IMR-90 (cell line): Measurements from ENCODE around the gene NCOA7. TPM values are rescaled to one million over a fixed set of nuclear protein-coding genes. Genes with fewer than 3 reads are reported as not detected.

Experiments used
- ATAC-seq: fragments of 200-7000 bp; cut with Tn5 transposase; 2 replicates; pipeline ENCODE4 v1.9.1; 2020; ENCODE audit warnings: low read depth, mild to moderate bottlenecking, moderate library complexity
- BruUV-seq: library from RNA; stranded (reverse); fragments of 400-500 nt; replicated peaks from 2 replicates; lab custom pipeline; 2021; lab: Mats Ljungman, UMichigan
- CTCF ChIA-PET: fragments of 300-600 bp; formaldehyde crosslinking; extraction: SDS; loops from one replicate; lab custom pipeline; 2021; ENCODE audit warnings: antibody characterized with exemption; lab: Yijun Ruan, JAX
- POLR2A ChIA-PET: fragments of 300-600 bp; sonication (Branson Sonifier 250); formaldehyde crosslinking; loops from one replicate; lab custom pipeline; 2022; ENCODE audit warnings: antibody characterized with exemption; ENCODE audit not compliant: unreplicated experiment; lab: Charles Lee
- DNase-seq: peaks from one replicate; pipeline ENCODE4 v3.0.0; 2013
- H2AFZ ChIP-seq: replicated peaks from 2 replicates; pipeline ENCODE3; 2013; ENCODE audit warnings: low read length, mild to moderate bottlenecking; ENCODE audit not compliant: poor library complexity
- H2AK5ac ChIP-seq: 2 replicates; pipeline ENCODE4 v1.6.1; 2013; ENCODE audit warnings: low read depth, low read length, inconsistent platforms
- H2AK9ac ChIP-seq: replicated peaks from 2 replicates; pipeline ENCODE3; 2013; ENCODE audit warnings: mild to moderate bottlenecking, low read depth, low read length, moderate library complexity; ENCODE audit not compliant: poor library complexity
- H2BK120ac ChIP-seq: 2 replicates; pipeline ENCODE4 v1.6.1; 2013; ENCODE audit warnings: low read depth, low read length, inconsistent platforms
- H2BK15ac ChIP-seq: 3 replicates; pipeline ENCODE4 v1.6.1; 2013; ENCODE audit warnings: low read depth, low read length, inconsistent platforms
- H2BK20ac ChIP-seq: 2 replicates; pipeline ENCODE4 v1.6.1; 2013; ENCODE audit warnings: low read depth, mild to moderate bottlenecking, inconsistent platforms, low read length, moderate library complexity
- H2BK5ac ChIP-seq: 2 replicates; pipeline ENCODE4 v1.6.1; 2013; ENCODE audit warnings: mild to moderate bottlenecking, low read depth, low read length, inconsistent platforms; ENCODE audit not compliant: poor library complexity, severe bottlenecking
- H3K14ac ChIP-seq: replicated peaks from 2 replicates; pipeline ENCODE4 v1.6.1; 2013; ENCODE audit warnings: low read depth, low read length, inconsistent platforms
- H3K18ac ChIP-seq: 2 replicates; pipeline ENCODE4 v1.6.1; 2013; ENCODE audit warnings: low read depth, low read length, control low read depth
- H3K23ac ChIP-seq: 2 replicates; pipeline ENCODE4 v1.6.1; 2013; ENCODE audit warnings: low read depth, low read length, inconsistent platforms
- H3K27ac ChIP-seq: 2 replicates; pipeline ENCODE4 v1.5.1; 2013; ENCODE audit warnings: mild to moderate bottlenecking, control low read depth, low read length; ENCODE audit not compliant: insufficient read depth
- H3K27me3 ChIP-seq: 2 replicates; pipeline ENCODE4 v1.6.1; 2013; ENCODE audit warnings: low read length; ENCODE audit not compliant: control insufficient read depth, insufficient read depth
- H3K36me3 ChIP-seq: 2 replicates; pipeline ENCODE4 v1.6.1; 2013; ENCODE audit warnings: low read length, mixed read lengths; ENCODE audit not compliant: control insufficient read depth, insufficient read depth
- H3K4ac ChIP-seq: 2 replicates; pipeline ENCODE4 v1.6.1; 2013; ENCODE audit warnings: low read depth, low read length, inconsistent platforms
- H3K4me1 ChIP-seq: 2 replicates; pipeline ENCODE4 v1.6.1; 2013; ENCODE audit warnings: low read length, mixed read lengths; ENCODE audit not compliant: control insufficient read depth, insufficient read depth
- H3K4me2 ChIP-seq: 2 replicates; pipeline ENCODE4 v1.6.1; 2013; ENCODE audit warnings: low read depth, mild to moderate bottlenecking, control low read depth, low read length, moderate library complexity
- H3K4me3 ChIP-seq: 2 replicates; pipeline ENCODE4 v1.5.1; 2013; ENCODE audit warnings: low read depth, mild to moderate bottlenecking, control low read depth, low read length, moderate library complexity; ENCODE audit not compliant: insufficient read depth
- H3K56ac ChIP-seq: 2 replicates; pipeline ENCODE4 v1.6.1; 2013; ENCODE audit warnings: low read length, inconsistent platforms; ENCODE audit not compliant: insufficient read depth; ENCODE audit errors: extremely low read depth
- H3K79me1 ChIP-seq, 2 experiments: 2 replicates each; pipeline ENCODE4 v1.6.1; 2013; ENCODE audit warnings: low read length in 2 of 2, inconsistent platforms in 1 of 2, low read depth in 1 of 2
- H3K9ac ChIP-seq: 2 replicates; pipeline ENCODE4 v1.6.1; 2013; ENCODE audit warnings: low read depth, low read length, control low read depth
- H3K9me1 ChIP-seq: 2 replicates; pipeline ENCODE4 v1.6.1; 2013; ENCODE audit warnings: low read length, inconsistent platforms; ENCODE audit not compliant: insufficient read depth
- H3K9me3 ChIP-seq: 2 replicates; pipeline ENCODE4 v1.6.1; 2013; ENCODE audit warnings: low read length; ENCODE audit not compliant: control insufficient read depth, insufficient read depth
- H4K20me1 ChIP-seq: 2 replicates; pipeline ENCODE4 v1.6.1; 2013; ENCODE audit warnings: low read length, inconsistent platforms; ENCODE audit not compliant: insufficient read depth
- H4K5ac ChIP-seq: 2 replicates; pipeline ENCODE4 v1.6.1; 2013; ENCODE audit warnings: mild to moderate bottlenecking, low read depth, low read length, control low read depth
- H4K8ac ChIP-seq, 2 experiments: 2 replicates each; pipeline ENCODE4 v1.6.1; 2013; ENCODE audit warnings: low read depth in 2 of 2, low read length in 2 of 2, control low read depth in 1 of 2, inconsistent platforms in 1 of 2
- H4K91ac ChIP-seq: 2 replicates; pipeline ENCODE4 v1.6.1; 2013; ENCODE audit warnings: low read depth, low read length, inconsistent platforms; ENCODE audit not compliant: insufficient read depth
- BHLHE40 ChIP-seq: fragments of 150-350 bp; IDR thresholded peaks from 2 replicates; pipeline ENCODE4 v1.6.1; 2016; ENCODE audit warnings: mild to moderate bottlenecking, low read depth, low read length
- CEBPB ChIP-seq: IDR thresholded peaks from 2 replicates; pipeline ENCODE4 v1.6.1; 2012; ENCODE audit warnings: low read depth, low read length, improper control_type of control experiment
- CHD1 ChIP-seq: IDR thresholded peaks from 2 replicates; pipeline ENCODE4 v1.6.1; 2012; ENCODE audit warnings: low read depth, low read length, improper control_type of control experiment
- CTCF ChIP-seq: conservative IDR thresholded peaks from 2 replicates; pipeline ENCODE4 v1.5.1; 2012; ENCODE audit warnings: mild to moderate bottlenecking, low read depth, low read length, improper control_type of control experiment
- ELK1 ChIP-seq: fragments of 150-350 bp; IDR thresholded peaks from 2 replicates; pipeline ENCODE4 v1.6.1; 2016; ENCODE audit warnings: low read depth, mild to moderate bottlenecking, low read length, moderate library complexity, borderline replicate concordance
- FOS ChIP-seq: fragments of 150-350 bp; IDR thresholded peaks from 2 replicates; pipeline ENCODE4 v1.6.1; 2016; ENCODE audit warnings: low read depth, low read length
- MAFK ChIP-seq: IDR thresholded peaks from 2 replicates; pipeline ENCODE4 v1.6.1; 2012; ENCODE audit warnings: low read depth, low read length, improper control_type of control experiment
- MAZ ChIP-seq: IDR thresholded peaks from 2 replicates; pipeline ENCODE4 v1.6.1; 2012; ENCODE audit warnings: low read depth, mild to moderate bottlenecking, low read length, improper control_type of control experiment, moderate library complexity, borderline replicate concordance
- MXI1 ChIP-seq: IDR thresholded peaks from 2 replicates; pipeline ENCODE4 v1.6.1; 2012; ENCODE audit warnings: low read depth, mild to moderate bottlenecking, low read length, moderate library complexity, borderline replicate concordance
- NFE2L2 ChIP-seq: fragments of 150-350 bp; IDR thresholded peaks from 2 replicates; pipeline ENCODE4 v1.6.1; 2016; ENCODE audit warnings: low read depth, mild to moderate bottlenecking, low read length
- POLR2A ChIP-seq: IDR thresholded peaks from 2 replicates; pipeline ENCODE4 v1.6.1; 2012; ENCODE audit warnings: mild to moderate bottlenecking, low read depth, low read length
- RAD21 ChIP-seq: IDR thresholded peaks from 2 replicates; pipeline ENCODE4 v1.6.1; 2012; ENCODE audit warnings: low read length, improper control_type of control experiment
- RCOR1 ChIP-seq: IDR thresholded peaks from 2 replicates; pipeline ENCODE4 v1.6.1; 2012; ENCODE audit warnings: mild to moderate bottlenecking, low read length, improper control_type of control experiment; ENCODE audit not compliant: insufficient replicate concordance
- RFX5 ChIP-seq: IDR thresholded peaks from 2 replicates; pipeline ENCODE4 v1.8.0; 2012; ENCODE audit warnings: low read depth, mild to moderate bottlenecking, low read length, moderate library complexity
- SMC3 ChIP-seq: fragments of 150-350 bp; IDR thresholded peaks from 2 replicates; pipeline ENCODE4 v1.6.1; 2016; ENCODE audit warnings: low read depth, mild to moderate bottlenecking, antibody characterized with exemption, low read length, moderate library complexity
- WGBS, 2 experiments: methylation state at CpG; one replicate each; pipeline versions ENCODE4 v1.1.5 to v1.1.7; 2013; ENCODE audit warnings: missing lambda C conversion rate in 2 of 2; ENCODE audit not compliant: insufficient read length in 1 of 2; ENCODE audit errors: extremely low coverage in 2 of 2; 5-methylcytosine and 5-hydroxymethylcytosine counted together
- dilution Hi-C: fragments of 300-500 bp; cut with HindIII; formaldehyde crosslinking; loops from one replicate; pipeline ENCODE4 v1.14.3; 2018; ENCODE audit warnings: low sequenced_read_pairs; ENCODE audit not compliant: unreplicated experiment
- in situ Hi-C: fragments of 300-500 bp; cut with MboI; formaldehyde crosslinking; loops from 3 replicates; pipeline ENCODE4 v1.14.3; 2019; ENCODE audit warnings: low sequenced_read_pairs, inconsistent platforms, mixed read lengths
- intact Hi-C: fragments of 100-400 bp; cut with micrococcal nuclease; formaldehyde crosslinking; loops from 2 replicates; pipeline ENCODE4 v1.10.0; 2022
- polyA plus RNA-seq, 3 experiments: library from polyadenylated mRNA; depleted of rRNA; stranded (reverse); fragments of >200 nt; gene quantifications; 2 replicates each; pipeline ENCODE4 v1.2.3, GENCODE V29; 2012; ENCODE audit warnings: low replicate concordance in 1 of 3
- total RNA-seq: library from RNA; depleted of rRNA; stranded (reverse); fragments of >200 nt; gene quantifications from 2 replicates; pipeline ENCODE4 v1.2.3, GENCODE V29; 2012
- TF ChIP-seq, protein P1 (sequence below): fragments of 150-350 bp; IDR thresholded peaks from 2 replicates; pipeline ENCODE4 v1.6.1; 2017; ENCODE audit warnings: mild to moderate bottlenecking, antibody characterized with exemption, low read length, low read depth

The NCOA7 gene
- total and polyA plus RNA-seq, 2 of the 4 experiments (the other 2 are of a cell fraction) = 12.6 to 12.9 TPM

- no peak overlapping the region for H2AFZ ChIP-seq
- H3K18ac ChIP-seq = no peak overlapping the region
- peak overlapping the region; percentile 58; the same call in 1 of the 2 replicates for H3K27ac ChIP-seq
- no peak for DNase-seq
- peaks cover 10% of the 10 kb centered on the region for H3K4me1 ChIP-seq
- CTCF ChIA-PET = interaction anchor here (2.3 to 2.4 kb wide), 2 partner anchors 93 to 170 kb away, joined by 10 to 14 read pairs; no protein-coding TSS in a partner anchor
- H2AK9ac ChIP-seq = no peak overlapping the region
- H3K14ac ChIP-seq = no peak overlapping the region
- peak overlapping the region; percentile 65; the same call in 1 of the 3 replicates for H2BK15ac ChIP-seq
- no peak overlapping the region; the same call in 1 of the 2 replicates for H3K4me2 ChIP-seq
- peak overlapping the region; percentile 35 for H2BK120ac ChIP-seq
- no peak overlapping the region; the same call in 1 of the 2 replicates for H4K91ac ChIP-seq
- peak overlapping the region; percentile 11; the same call in 1 of the 2 replicates for H3K4ac ChIP-seq
- intact Hi-C loops = no loop called here
- H3K36me3 ChIP-seq = no peaks in the 10 kb centered on the region
- POLR2A ChIA-PET = no interaction called here
- H3K79me1 ChIP-seq = no peaks in the 10 kb centered on the region
- WGBS, 2 experiments = no CpG with 5 or more reads among the region's 1 CpG
- no peak overlapping the region for H3K4me3 ChIP-seq
- H3K9me1 ChIP-seq = peaks cover 6% of the 10 kb centered on the region
- no peaks in the 10 kb centered on the region for H4K20me1 ChIP-seq
- H2BK5ac ChIP-seq = no peak overlapping the region
- no peaks in the 10 kb centered on the region for H3K27me3 ChIP-seq
- 0 out of 4 replicates have a peak overlapping the region, but pooled peaks of 1 of the 2 experiments have one; percentile 4 for H4K8ac ChIP-seq
- no peak overlapping the region for H4K5ac ChIP-seq
- no peak for ATAC-seq
- no TSS peak for BruUV-seq
- H2AK5ac ChIP-seq = 0 out of 2 replicates have a peak overlapping the region, but pooled peaks have one; percentile 44
- dilution Hi-C loops = no loop called here
- H2BK20ac ChIP-seq = peak overlapping the region; percentile 61; the same call in 1 of the 2 replicates
- H3K56ac ChIP-seq = no peak overlapping the region
- H3K23ac ChIP-seq = no peak overlapping the region
- no peak for TF ChIP-seq CHD1
- TF ChIP-seq MAZ = no peak
- no peak for TF ChIP-seq CTCF
- TF ChIP-seq ELK1 = no peak
- no peak for TF ChIP-seq RFX5
- TF ChIP-seq FOS = no peak
- TF ChIP-seq MXI1 = no peak
- TF ChIP-seq NFE2L2 = no peak
- no peak for TF ChIP-seq POLR2A
- no peak for TF ChIP-seq MAFK
- TF ChIP-seq RAD21 = no peak
- no peak for TF ChIP-seq CEBPB
- no peak for TF ChIP-seq RCOR1
- TF ChIP-seq SMC3 = no peak
- TF ChIP-seq, protein P1, sequence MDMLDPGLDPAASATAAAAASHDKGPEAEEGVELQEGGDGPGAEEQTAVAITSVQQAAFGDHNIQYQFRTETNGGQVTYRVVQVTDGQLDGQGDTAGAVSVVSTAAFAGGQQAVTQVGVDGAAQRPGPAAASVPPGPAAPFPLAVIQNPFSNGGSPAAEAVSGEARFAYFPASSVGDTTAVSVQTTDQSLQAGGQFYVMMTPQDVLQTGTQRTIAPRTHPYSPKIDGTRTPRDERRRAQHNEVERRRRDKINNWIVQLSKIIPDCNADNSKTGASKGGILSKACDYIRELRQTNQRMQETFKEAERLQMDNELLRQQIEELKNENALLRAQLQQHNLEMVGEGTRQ = no peak
- no peak for TF ChIP-seq BHLHE40
- H3K9ac ChIP-seq = no peak overlapping the region
- H3K9me3 ChIP-seq = no peaks in the 10 kb centered on the region
- in situ Hi-C loops = no loop called here
Observed at GRCh38 chr6:125951323-125951722, 160.6 kb downstream of the NCOA7 start.
